ENCODE measurements around the gene COPZ2.
"Not testable (repeated sequence)": the region's sequence is repeated elsewhere in the genome, so short reads cannot be mapped to it uniquely, and the experiment has no call there.

COPZ2 gene, protein sequence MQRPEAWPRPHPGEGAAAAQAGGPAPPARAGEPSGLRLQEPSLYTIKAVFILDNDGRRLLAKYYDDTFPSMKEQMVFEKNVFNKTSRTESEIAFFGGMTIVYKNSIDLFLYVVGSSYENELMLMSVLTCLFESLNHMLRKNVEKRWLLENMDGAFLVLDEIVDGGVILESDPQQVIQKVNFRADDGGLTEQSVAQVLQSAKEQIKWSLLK

GRCh38 chr17:48037036-48037837, at the start of gene COPZ2:
TSS of gene COPZ2 (minus strand) at chr17:48037797. CDS start at chr17:48037777, 20 bp downstream.
- peak within 1 kb of the TSS; percentile 78 for H3K4me3 Mint-ChIP-seq
- peak; percentile 44 to 48 for DNase-seq (ENCODE audit: low spot score in 2 of 2)

GRCh38 chr17:48084932-48085331, 47.3 kb upstream of the COPZ2 start:
- ATAC-seq (replicated peaks; ENCODE audit: extremely low read depth, poor library complexity, severe bottlenecking) (no peak), DNase-seq (ENCODE audit: low spot score in 2 of 2) (no peak)
- Mint-ChIP-seq H3K27me3 (no peaks in the 10 kb centered on the region), H3K4me1 (no peaks in the 10 kb centered on the region), H3K27ac (ENCODE audit: low read depth) (no peak overlapping the region), H3K4me3 (no peak overlapping the region), H3K9me3 (no peaks in the 10 kb centered on the region), H3K36me3 (ENCODE audit: insufficient read depth) (no peaks in the 10 kb centered on the region)

More at GRCh38 chr17:48037036-48037837, at the start of gene COPZ2:
- peaks cover 6% of the 10 kb centered on the region for H3K4me1 Mint-ChIP-seq
- no peaks in the 10 kb centered on the region for H3K36me3 Mint-ChIP-seq (ENCODE audit: insufficient read depth)
- ATAC-seq (replicated peaks; ENCODE audit: extremely low read depth, poor library complexity, severe bottlenecking) = peak; percentile 90
- peak within 1 kb of the TSS; percentile 48 for H3K27ac Mint-ChIP-seq (ENCODE audit: low read depth)
- H3K27me3 Mint-ChIP-seq = peaks cover 52% of the 10 kb centered on the region
- H3K9me3 Mint-ChIP-seq = no peaks in the 10 kb centered on the region

DNA sequence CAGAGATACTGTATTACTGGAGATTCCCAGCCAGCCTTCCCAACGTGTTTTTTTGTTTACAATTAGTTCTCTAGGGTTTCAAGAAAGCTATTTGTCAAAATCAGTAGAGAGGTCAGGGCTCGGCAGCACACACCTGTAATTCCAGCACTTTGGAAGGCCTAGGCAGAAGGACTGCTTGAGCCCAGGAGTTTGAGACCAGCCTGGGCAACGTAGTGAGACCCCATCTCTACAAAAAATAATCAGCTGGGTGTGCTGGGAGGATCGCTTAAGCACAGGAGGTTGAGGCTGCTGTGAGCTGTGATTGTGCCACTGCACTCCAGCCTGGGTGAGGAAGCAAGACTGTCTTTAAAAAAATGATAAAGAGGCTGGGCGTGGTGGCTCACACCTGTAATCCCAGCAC, 44.3 kb upstream of the COPZ2 start:
- Mint-ChIP-seq H3K27me3 (no peaks in the 10 kb centered on the region), H3K9me3 (no peaks in the 10 kb centered on the region), H3K4me3 (no peak overlapping the region), H3K27ac (ENCODE audit: low read depth) (no peak overlapping the region), H3K36me3 (ENCODE audit: insufficient read depth) (no peaks in the 10 kb centered on the region), H3K4me1 (no peaks in the 10 kb centered on the region)
- no peak for DNase-seq (ENCODE audit: low spot score in 2 of 2)
- no peak for ATAC-seq (replicated peaks; ENCODE audit: extremely low read depth, poor library complexity, severe bottlenecking)

DNA sequence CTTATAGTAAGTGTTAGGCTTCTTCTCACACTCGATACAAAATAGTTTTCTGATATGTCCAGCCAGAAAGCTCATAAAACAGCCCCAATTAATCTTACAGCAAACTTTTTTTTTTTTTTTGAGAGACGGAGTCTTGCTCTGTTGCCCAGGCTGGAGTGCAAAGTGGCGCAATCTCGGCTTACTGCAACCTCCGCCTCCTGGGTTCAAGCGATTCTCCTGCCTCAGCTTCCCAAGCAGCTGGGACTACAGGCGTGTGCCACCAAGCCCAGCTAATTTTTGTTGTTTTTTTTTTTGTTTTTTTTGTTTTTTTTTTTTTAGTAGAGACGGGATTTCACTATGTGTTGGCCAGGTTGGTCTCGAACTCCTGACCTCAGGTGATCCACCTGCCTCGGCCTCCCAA, 39.6 kb upstream of the COPZ2 start:
- not testable (repeated sequence) for DNase-seq (ENCODE audit: low spot score in 2 of 2); H3K27ac Mint-ChIP-seq (ENCODE audit: low read depth); ATAC-seq (replicated peaks; ENCODE audit: extremely low read depth, poor library complexity, severe bottlenecking); H3K4me1 Mint-ChIP-seq; H3K4me3 Mint-ChIP-seq; H3K27me3 Mint-ChIP-seq; H3K36me3 Mint-ChIP-seq (ENCODE audit: insufficient read depth); H3K9me3 Mint-ChIP-seq

- H3K36me3 Mint-ChIP-seq (ENCODE audit: insufficient read depth) = peaks cover 18% of the 10 kb centered on the region
- no peak overlapping the region for H3K4me3 Mint-ChIP-seq
- ATAC-seq (replicated peaks; ENCODE audit: extremely low read depth, poor library complexity, severe bottlenecking) = peak; percentile 52
Measured at GRCh38 chr17:48074322-48075081, 36.9 kb upstream of the COPZ2 start.

GRCh38 chr17:48073566-48074094, 36.0 kb upstream of the COPZ2 start:
- not testable (repeated sequence) for H3K27me3 Mint-ChIP-seq; H3K27ac Mint-ChIP-seq (ENCODE audit: low read depth); H3K4me3 Mint-ChIP-seq; H3K9me3 Mint-ChIP-seq; ATAC-seq (replicated peaks; ENCODE audit: extremely low read depth, poor library complexity, severe bottlenecking); DNase-seq (ENCODE audit: low spot score in 2 of 2); H3K4me1 Mint-ChIP-seq
- H3K36me3 Mint-ChIP-seq (ENCODE audit: insufficient read depth) = peaks cover 24% of the 10 kb centered on the region

More at GRCh38 chr17:48074322-48075081, 36.9 kb upstream of the COPZ2 start:
- H3K4me1 Mint-ChIP-seq = no peaks in the 10 kb centered on the region
- DNase-seq (ENCODE audit: low spot score in 2 of 2) = peak; percentile 63 to 70
- no peaks in the 10 kb centered on the region for H3K27me3 Mint-ChIP-seq
- H3K9me3 Mint-ChIP-seq = no peaks in the 10 kb centered on the region
- H3K27ac Mint-ChIP-seq (ENCODE audit: low read depth) = no peak overlapping the region

- not testable (repeated sequence) for H3K27me3 Mint-ChIP-seq; H3K27ac Mint-ChIP-seq (ENCODE audit: low read depth); H3K9me3 Mint-ChIP-seq; H3K4me1 Mint-ChIP-seq; H3K4me3 Mint-ChIP-seq; DNase-seq (ENCODE audit: low spot score in 2 of 2); ATAC-seq (replicated peaks; ENCODE audit: extremely low read depth, poor library complexity, severe bottlenecking)
- H3K36me3 Mint-ChIP-seq (ENCODE audit: insufficient read depth) = peaks cover 28% of the 10 kb centered on the region
Measured at GRCh38 chr17:48072811-48073210, 35.2 kb upstream of the COPZ2 start.

DNA sequence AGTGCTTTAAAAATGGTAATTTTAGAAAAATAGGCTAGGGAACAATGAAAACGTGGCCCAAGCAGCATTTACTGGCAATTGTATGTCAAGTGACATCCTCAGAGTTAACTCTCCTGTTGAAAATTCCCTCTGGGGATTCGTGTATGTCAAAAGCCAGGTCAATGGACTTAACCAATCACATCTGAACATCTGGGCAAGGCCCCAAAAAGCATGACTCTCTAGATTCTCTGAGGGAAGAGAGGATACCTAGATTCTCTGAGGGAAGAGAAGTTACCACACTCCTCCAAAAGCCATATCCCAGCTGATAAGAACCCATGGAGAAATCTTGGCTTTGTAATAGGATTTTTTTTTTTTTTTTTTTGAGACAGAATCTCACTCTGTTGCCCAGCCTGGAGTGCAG, 34.1 kb upstream of the COPZ2 start:
- ATAC-seq (replicated peaks; ENCODE audit: extremely low read depth, poor library complexity, severe bottlenecking) (no peak), DNase-seq (ENCODE audit: low spot score in 2 of 2) (no peak)
- no peak overlapping the region for H3K27ac Mint-ChIP-seq (ENCODE audit: low read depth)
- H3K4me3 Mint-ChIP-seq = no peak overlapping the region
- H3K27me3 Mint-ChIP-seq = no peaks in the 10 kb centered on the region
- H3K9me3 Mint-ChIP-seq = no peaks in the 10 kb centered on the region
- H3K4me1 Mint-ChIP-seq = no peaks in the 10 kb centered on the region
- peaks cover 28% of the 10 kb centered on the region for H3K36me3 Mint-ChIP-seq (ENCODE audit: insufficient read depth)

GRCh38 chr17:48070195-48070594, 32.6 kb upstream of the COPZ2 start:
- DNase-seq (ENCODE audit: low spot score in 2 of 2) (no peak), ATAC-seq (replicated peaks; ENCODE audit: extremely low read depth, poor library complexity, severe bottlenecking) (no peak)
- H3K27me3 Mint-ChIP-seq = no peaks in the 10 kb centered on the region
- H3K27ac Mint-ChIP-seq (ENCODE audit: low read depth) = no peak overlapping the region
- H3K4me3 Mint-ChIP-seq = no peak overlapping the region
- no peaks in the 10 kb centered on the region for H3K4me1 Mint-ChIP-seq
- H3K9me3 Mint-ChIP-seq = no peaks in the 10 kb centered on the region
- H3K36me3 Mint-ChIP-seq (ENCODE audit: insufficient read depth) = peaks cover 26% of the 10 kb centered on the region

- no peaks in the 10 kb centered on the region for H3K9me3 Mint-ChIP-seq
- no peak overlapping the region for H3K27ac Mint-ChIP-seq (ENCODE audit: low read depth)
- H3K36me3 Mint-ChIP-seq (ENCODE audit: insufficient read depth) = peaks cover 34% of the 10 kb centered on the region
- H3K4me3 Mint-ChIP-seq = no peak overlapping the region
- H3K27me3 Mint-ChIP-seq = no peaks in the 10 kb centered on the region
- H3K4me1 Mint-ChIP-seq = no peaks in the 10 kb centered on the region
- ATAC-seq (replicated peaks; ENCODE audit: extremely low read depth, poor library complexity, severe bottlenecking) = no peak
- DNase-seq (ENCODE audit: low spot score in 2 of 2) = no peak
Measured at GRCh38 chr17:48068491-48068961, 30.9 kb upstream of the COPZ2 start.

DNA sequence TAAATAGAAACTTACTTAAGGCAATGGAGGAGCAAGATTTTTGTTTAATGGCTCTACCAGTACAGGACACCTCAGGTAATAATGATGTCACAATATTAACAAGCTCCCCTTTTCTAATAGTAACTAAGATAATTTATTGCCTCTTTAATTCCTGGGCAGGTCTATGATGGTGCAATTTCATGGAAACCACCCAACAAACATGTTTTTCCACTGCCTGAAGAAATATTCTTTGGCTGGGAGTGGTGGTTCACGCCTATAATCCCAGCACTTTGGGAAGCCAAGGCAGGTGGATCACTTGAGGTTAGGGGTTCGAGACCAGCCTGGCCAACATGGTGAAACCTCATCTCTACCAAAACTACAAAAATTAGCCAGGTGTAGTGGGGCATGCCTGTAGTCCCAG, 30.2 kb upstream of the COPZ2 start:
- not testable (repeated sequence) for H3K9me3 Mint-ChIP-seq; H3K27ac Mint-ChIP-seq (ENCODE audit: low read depth); ATAC-seq (replicated peaks; ENCODE audit: extremely low read depth, poor library complexity, severe bottlenecking); DNase-seq (ENCODE audit: low spot score in 2 of 2); H3K4me3 Mint-ChIP-seq; H3K4me1 Mint-ChIP-seq; H3K27me3 Mint-ChIP-seq
- H3K36me3 Mint-ChIP-seq (ENCODE audit: insufficient read depth) = peaks cover 34% of the 10 kb centered on the region

DNA sequence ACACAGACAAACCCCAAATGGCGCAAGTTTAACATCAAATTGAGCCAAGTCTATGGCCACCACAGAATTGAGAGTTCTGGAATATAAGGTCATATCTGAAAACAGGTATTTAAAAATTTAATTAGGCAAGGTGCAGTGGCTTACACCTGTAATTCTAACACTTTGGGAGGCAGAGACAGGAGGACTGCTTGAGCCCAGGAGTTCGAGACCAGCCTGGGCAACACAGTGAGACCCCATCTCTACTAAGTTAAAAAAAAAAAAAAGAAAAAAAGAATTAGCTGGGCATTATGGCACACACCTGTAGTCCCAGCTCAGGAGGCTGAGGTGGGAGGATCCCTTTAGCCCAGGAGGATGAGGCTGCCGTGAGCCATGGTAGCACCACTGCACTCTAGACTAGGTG, 29.6 kb upstream of the COPZ2 start:
- no peaks in the 10 kb centered on the region for H3K9me3 Mint-ChIP-seq
- H3K36me3 Mint-ChIP-seq (ENCODE audit: insufficient read depth) = peaks cover 35% of the 10 kb centered on the region

More for the DNA sequence above, 29.6 kb upstream of the COPZ2 start:
- Mint-ChIP-seq H3K4me1 (no peaks in the 10 kb centered on the region), H3K27me3 (no peaks in the 10 kb centered on the region), H3K27ac (ENCODE audit: low read depth) (no peak overlapping the region), H3K4me3 (no peak overlapping the region)
- DNase-seq (ENCODE audit: low spot score in 2 of 2) (no peak), ATAC-seq (replicated peaks; ENCODE audit: extremely low read depth, poor library complexity, severe bottlenecking) (no peak)
